Activated CD8-positive, alpha-beta T cell treated with anti-CD3 and anti-CD28 coated beads for 36 hours (primary cell): ENCODE results near the gene THAP7. TPM values are rescaled to one million over a fixed set of nuclear protein-coding genes. Genes with fewer than 3 reads are reported as not detected.

ENCODE experiments used
- ATAC-seq: fragments of 200-7000 bp; cut with Tn5 transposase; one replicate; pipeline ENCODE4 v1.10.0; 2021; ENCODE audit warnings: mild to moderate bottlenecking, moderate library complexity
- CTCF ChIA-PET: fragments of 350-600 bp; sonication (Branson Sonifier 250); formaldehyde crosslinking; loops from one replicate; lab custom pipeline; 2021; ENCODE audit warnings: antibody characterized with exemption; lab: Charles Lee
- POLR2A ChIA-PET: fragments of 350-600 bp; sonication (Branson Sonifier 250); formaldehyde crosslinking; loops from one replicate; lab custom pipeline; 2021; ENCODE audit warnings: antibody characterized with exemption; lab: Charles Lee
- DNase-seq: peaks from one replicate; pipeline ENCODE4 v3.0.0-alpha.2; 2020
- H3K27ac Mint-ChIP-seq: one replicate; pipeline ENCODE4 v1.8.0; 2021; ENCODE audit warnings: mild to moderate bottlenecking, mixed read lengths
- H3K27me3 Mint-ChIP-seq: one replicate; pipeline ENCODE4 v1.8.0; 2021; ENCODE audit warnings: mixed read lengths
- H3K36me3 Mint-ChIP-seq: one replicate; pipeline ENCODE4 v1.8.0; 2021; ENCODE audit warnings: low read depth, mixed read lengths
- H3K4me1 Mint-ChIP-seq: one replicate; pipeline ENCODE4 v1.8.0; 2021; ENCODE audit warnings: low read depth, mixed read lengths
- H3K4me3 Mint-ChIP-seq: one replicate; pipeline ENCODE4 v1.8.0; 2021; ENCODE audit warnings: mild to moderate bottlenecking, moderate library complexity, mixed read lengths
- H3K9me3 Mint-ChIP-seq: one replicate; pipeline ENCODE4 v1.8.0; 2021; ENCODE audit warnings: mixed read lengths
- intact Hi-C: fragments of 100-400 bp; cut with micrococcal nuclease; formaldehyde crosslinking; loops from one replicate; pipeline ENCODE4 v1.10.0; 2022
- total RNA-seq, 2 experiments: library from RNA; stranded (reverse); gene quantifications; one replicate each; pipeline ENCODE4 v1.2.3, GENCODE V29; 2021
- TF ChIP-seq, protein P1 (sequence below): fragments of 200-600 bp; IDR thresholded peaks from one replicate; pipeline ENCODE4 v1.8.0; 2022; ENCODE audit warnings: antibody characterized with exemption, mild to moderate bottlenecking

THAP7 gene
- total RNA-seq, 2 experiments from 2014 or later, result 23.7 to 23.8 TPM

DNA sequence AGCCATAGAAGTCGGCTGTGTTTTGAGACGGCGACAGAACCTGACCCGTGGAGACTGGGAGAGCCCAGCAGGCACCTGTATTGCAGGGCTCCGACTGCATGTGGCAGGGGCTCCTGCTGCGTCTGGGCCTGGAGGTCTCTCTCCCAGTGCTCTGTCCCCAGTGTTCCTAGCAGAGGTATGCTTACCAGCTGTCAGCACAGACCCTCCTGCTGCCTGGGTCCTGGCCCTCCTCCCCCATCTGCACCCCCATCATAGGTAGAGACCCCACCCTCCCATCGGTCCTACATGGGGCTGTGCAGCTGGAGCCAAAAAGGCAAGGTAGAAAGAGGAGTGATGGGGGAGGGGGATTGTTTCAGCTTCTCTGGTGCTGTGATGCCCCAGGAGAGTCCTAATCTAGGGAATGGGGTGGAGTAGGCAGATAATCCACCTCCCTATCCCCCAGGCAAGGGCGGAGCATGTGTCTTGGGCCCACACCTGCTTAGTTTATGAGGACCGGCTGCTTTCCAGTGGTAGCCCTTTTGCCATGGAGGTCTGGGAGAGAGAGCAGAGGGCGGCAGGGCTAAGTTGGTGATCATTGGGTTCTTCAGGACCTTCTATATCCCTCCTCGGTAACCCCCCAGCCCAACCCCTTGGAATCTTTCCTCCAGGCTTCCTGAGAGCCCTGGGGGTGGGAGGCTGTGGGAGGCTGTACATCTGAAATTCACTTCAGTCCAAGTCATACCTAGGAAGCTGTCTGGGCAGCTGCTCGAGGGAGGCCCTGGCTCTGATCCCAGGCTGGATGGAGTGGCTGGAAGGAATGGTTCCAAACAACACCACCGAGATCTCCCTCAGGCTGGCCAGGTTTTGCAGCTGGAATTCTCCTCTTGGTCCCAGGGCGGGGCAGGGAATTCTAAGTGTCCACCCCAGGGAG is 25.1 kb upstream of the THAP7 start:
- Mint-ChIP-seq H3K4me3 (no peak overlapping the region), H3K9me3 (no peaks in the 10 kb centered on the region), H3K36me3 (no peaks in the 10 kb centered on the region), H3K27ac (no peak overlapping the region), H3K27me3 (peaks cover 13% of the 10 kb centered on the region), H3K4me1 (peaks cover 12% of the 10 kb centered on the region)
- intact Hi-C loops, result no loop called here
- ChIA-PET POLR2A (no interaction called here), CTCF (interaction anchor here (1.2 kb wide), 1 partner anchor 69 kb away, joined by 3 read pairs; no protein-coding TSS in a partner anchor)
- TF ChIP-seq, protein P1, sequence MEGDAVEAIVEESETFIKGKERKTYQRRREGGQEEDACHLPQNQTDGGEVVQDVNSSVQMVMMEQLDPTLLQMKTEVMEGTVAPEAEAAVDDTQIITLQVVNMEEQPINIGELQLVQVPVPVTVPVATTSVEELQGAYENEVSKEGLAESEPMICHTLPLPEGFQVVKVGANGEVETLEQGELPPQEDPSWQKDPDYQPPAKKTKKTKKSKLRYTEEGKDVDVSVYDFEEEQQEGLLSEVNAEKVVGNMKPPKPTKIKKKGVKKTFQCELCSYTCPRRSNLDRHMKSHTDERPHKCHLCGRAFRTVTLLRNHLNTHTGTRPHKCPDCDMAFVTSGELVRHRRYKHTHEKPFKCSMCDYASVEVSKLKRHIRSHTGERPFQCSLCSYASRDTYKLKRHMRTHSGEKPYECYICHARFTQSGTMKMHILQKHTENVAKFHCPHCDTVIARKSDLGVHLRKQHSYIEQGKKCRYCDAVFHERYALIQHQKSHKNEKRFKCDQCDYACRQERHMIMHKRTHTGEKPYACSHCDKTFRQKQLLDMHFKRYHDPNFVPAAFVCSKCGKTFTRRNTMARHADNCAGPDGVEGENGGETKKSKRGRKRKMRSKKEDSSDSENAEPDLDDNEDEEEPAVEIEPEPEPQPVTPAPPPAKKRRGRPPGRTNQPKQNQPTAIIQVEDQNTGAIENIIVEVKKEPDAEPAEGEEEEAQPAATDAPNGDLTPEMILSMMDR, result no peak
- ATAC-seq (no peak), DNase-seq (no peak)

DNA sequence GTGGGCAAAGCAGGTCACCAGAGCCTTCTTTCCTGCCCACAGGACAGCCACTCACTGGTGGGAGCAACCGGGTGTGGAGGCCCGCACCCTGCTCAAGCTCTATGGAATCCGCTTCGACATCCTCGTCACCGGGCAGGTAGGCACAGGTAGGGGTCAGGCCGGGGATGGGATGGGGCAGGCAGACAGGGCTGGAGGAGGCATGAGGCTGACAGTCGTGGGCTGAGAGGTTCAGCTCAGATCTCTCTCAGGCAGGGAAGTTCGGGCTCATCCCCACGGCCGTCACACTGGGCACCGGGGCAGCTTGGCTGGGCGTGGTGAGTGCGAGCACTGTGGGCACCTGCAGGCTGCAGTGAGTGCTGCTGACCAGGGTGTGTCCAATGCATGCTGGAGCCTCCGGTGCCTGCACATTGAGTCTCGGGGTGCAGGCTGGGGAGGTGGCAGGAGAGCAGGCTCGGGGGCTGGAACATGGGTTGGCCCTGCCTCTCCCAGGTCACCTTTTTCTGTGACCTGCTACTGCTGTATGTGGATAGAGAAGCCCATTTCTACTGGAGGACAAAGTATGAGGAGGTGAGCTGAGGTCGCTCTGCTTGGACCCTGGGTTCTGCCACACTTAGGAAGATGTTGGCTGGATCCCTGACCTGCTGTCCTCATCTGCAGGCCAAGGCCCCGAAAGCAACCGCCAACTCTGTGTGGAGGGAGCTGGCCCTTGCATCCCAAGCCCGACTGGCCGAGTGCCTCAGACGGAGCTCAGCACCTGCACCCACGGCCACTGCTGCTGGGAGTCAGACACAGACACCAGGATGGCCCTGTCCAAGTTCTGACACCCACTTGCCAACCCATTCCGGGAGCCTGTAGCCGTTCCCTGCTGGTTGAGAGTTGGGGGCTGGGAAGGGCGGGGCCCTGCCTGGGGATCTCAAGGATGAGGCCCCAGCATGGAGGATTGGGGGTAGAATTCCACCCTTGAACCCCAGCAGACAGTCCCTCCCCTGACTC is 24.1 kb upstream of the THAP7 start:
- intact Hi-C loops, result no loop called here
- ChIA-PET POLR2A (no interaction called here), CTCF (interaction anchor here (1.2 kb wide), 1 partner anchor 68 kb away, joined by 3 read pairs; no protein-coding TSS in a partner anchor)
- Mint-ChIP-seq H3K27ac (peak overlapping the region; percentile 63), H3K9me3 (no peaks in the 10 kb centered on the region), H3K4me1 (peaks cover 12% of the 10 kb centered on the region), H3K27me3 (peaks cover 9% of the 10 kb centered on the region), H3K4me3 (no peak overlapping the region), H3K36me3 (no peaks in the 10 kb centered on the region)
- ATAC-seq, result no peak
- TF ChIP-seq, protein P1, result no peak
- no peak for DNase-seq

DNA sequence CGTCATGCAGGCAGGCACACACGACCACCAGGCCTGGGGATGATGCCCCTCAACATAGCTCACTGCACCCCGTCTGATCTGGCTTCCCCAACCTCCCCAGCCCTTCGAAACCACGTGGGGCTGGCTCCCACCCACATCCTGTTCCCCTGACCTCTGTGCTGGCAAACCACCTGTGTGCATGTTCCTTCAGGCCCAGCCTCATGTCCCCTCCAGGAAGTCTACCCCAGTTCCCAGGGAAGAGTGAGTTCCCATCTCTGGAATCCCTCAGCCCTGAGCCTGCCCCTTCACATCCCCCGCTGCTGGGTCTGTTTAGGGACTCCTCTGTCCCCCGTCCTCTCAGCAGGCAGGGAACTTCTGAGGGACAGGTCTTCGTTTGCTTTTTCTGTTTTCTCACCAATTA is 23.3 kb upstream of the THAP7 start:
- ATAC-seq (peak; percentile 73), DNase-seq (peak; percentile 56)
- peak overlapping the region; percentile 63 for H3K27ac Mint-ChIP-seq
- peaks cover 2% of the 10 kb centered on the region for H3K27me3 Mint-ChIP-seq
- TF ChIP-seq, protein P1, result no peak
- no peaks in the 10 kb centered on the region for H3K36me3 Mint-ChIP-seq
- intact Hi-C loops, result no loop called here
- no peak overlapping the region for H3K4me3 Mint-ChIP-seq
- CTCF ChIA-PET, result no interaction called here
- POLR2A ChIA-PET, result no interaction called here
- no peaks in the 10 kb centered on the region for H3K9me3 Mint-ChIP-seq
- peaks cover 12% of the 10 kb centered on the region for H3K4me1 Mint-ChIP-seq

DNA sequence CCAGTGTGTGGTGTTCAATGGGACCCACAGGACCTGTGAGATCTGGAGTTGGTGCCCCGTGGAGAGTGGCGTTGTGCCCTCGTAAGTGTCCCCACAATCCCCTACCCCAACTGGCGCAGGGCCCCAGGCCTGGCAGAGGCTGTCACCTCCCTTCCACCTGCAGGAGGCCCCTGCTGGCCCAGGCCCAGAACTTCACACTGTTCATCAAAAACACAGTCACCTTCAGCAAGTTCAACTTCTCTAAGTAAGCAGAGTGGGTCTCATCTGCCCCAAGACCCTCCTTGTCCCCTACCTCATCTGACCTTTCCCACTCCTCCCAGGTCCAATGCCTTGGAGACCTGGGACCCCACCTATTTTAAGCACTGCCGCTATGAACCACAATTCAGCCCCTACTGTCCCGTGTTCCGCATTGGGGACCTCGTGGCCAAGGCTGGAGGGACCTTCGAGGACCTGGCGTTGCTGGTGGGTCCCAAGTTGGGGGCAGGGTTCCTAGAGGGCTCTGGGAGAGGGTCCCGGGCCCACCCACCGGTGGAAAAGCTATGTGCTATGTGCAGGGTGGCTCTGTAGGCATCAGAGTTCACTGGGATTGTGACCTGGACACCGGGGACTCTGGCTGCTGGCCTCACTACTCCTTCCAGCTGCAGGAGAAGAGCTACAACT is 21.2 kb upstream of the THAP7 start:
- CTCF ChIA-PET, result interaction anchor here (1.2 kb wide), 1 partner anchor 84 kb away, joined by 3 read pairs; no protein-coding TSS in a partner anchor

More for the DNA sequence above, 21.2 kb upstream of the THAP7 start:
- intact Hi-C loops, result no loop called here
- TF ChIP-seq, protein P1, result no peak
- POLR2A ChIA-PET, result no interaction called here
- ATAC-seq (no peak), DNase-seq (no peak)
- no peaks in the 10 kb centered on the region for H3K9me3 Mint-ChIP-seq
- H3K4me3 Mint-ChIP-seq, result no peak overlapping the region
- H3K27me3 Mint-ChIP-seq, result no peaks in the 10 kb centered on the region
- peaks cover 12% of the 10 kb centered on the region for H3K4me1 Mint-ChIP-seq
- no peaks in the 10 kb centered on the region for H3K36me3 Mint-ChIP-seq
- H3K27ac Mint-ChIP-seq, result no peak overlapping the region
